HCEC 1CT (cell line): ENCODE data around the gene TCEANC.
"Not testable (repeated sequence)": the region's sequence is repeated elsewhere in the genome, so short reads cannot be mapped to it uniquely, and the experiment has no call there.

Source experiments
- DNase-seq: peaks from one replicate; pipeline ENCODE4 v3.0.0-alpha.2; 2017

Gene TCEANC

GRCh38 chrX:13659063-13659462 lies 6.1 kb downstream of the TCEANC start:
- DNase-seq = peak; percentile 72

- DNase-seq = no peak
Observed at GRCh38 chrX:13661735-13662288, 8.9 kb downstream of the TCEANC start.

- peak; percentile 56 for DNase-seq
Observed at GRCh38 chrX:13662355-13662791, 9.4 kb downstream of the TCEANC start.

GRCh38 chrX:13664020-13664419 lies 11.1 kb downstream of the TCEANC start:
- DNase-seq = no peak

- DNase-seq = no peak
Observed at GRCh38 chrX:13666836-13667235, 13.9 kb downstream of the TCEANC start.

GRCh38 chrX:13667919-13668318 lies 15.0 kb downstream of the TCEANC start:
- no peak for DNase-seq

- DNase-seq = peak; percentile 84
Observed at GRCh38 chrX:13669246-13669737, 16.4 kb downstream of the TCEANC start.

GRCh38 chrX:13669755-13670154 lies 16.8 kb downstream of the TCEANC start:
- DNase-seq = not testable (repeated sequence)

GRCh38 chrX:13670197-13670596 lies 17.3 kb downstream of the TCEANC start:
- no peak for DNase-seq

- no peak for DNase-seq
Observed at GRCh38 chrX:13673016-13673415, 20.1 kb downstream of the TCEANC start.

- DNase-seq = no peak
Observed at GRCh38 chrX:13676885-13677284, 23.9 kb downstream of the TCEANC start.

GRCh38 chrX:13679700-13680099 lies 26.8 kb downstream of the TCEANC start:
- DNase-seq = not testable (repeated sequence)

GRCh38 chrX:13681595-13681994 lies 28.7 kb downstream of the TCEANC start:
- no peak for DNase-seq

GRCh38 chrX:13684361-13684760 lies 31.4 kb downstream of the TCEANC start:
- DNase-seq = no peak

GRCh38 chrX:13685126-13685763 lies 32.3 kb downstream of the TCEANC start:
- peak; percentile 41 for DNase-seq

GRCh38 chrX:13687203-13687602 lies 34.3 kb downstream of the TCEANC start:
- DNase-seq = no peak

- no peak for DNase-seq
Observed at GRCh38 chrX:13688384-13688957, 35.5 kb downstream of the TCEANC start.

- peak; percentile 67 for DNase-seq
Observed at GRCh38 chrX:13688958-13689740, 36.2 kb downstream of the TCEANC start, which contains the start of gene RAB9A. RAB9A (plus strand) TSS chrX:13689128; CDS start chrX:13708747, 19,619 bp downstream.

GRCh38 chrX:13689741-13690211 lies 36.8 kb downstream of the TCEANC start:
- DNase-seq = peak; percentile 9

- DNase-seq = no peak
Observed at GRCh38 chrX:13690836-13691235, 37.9 kb downstream of the TCEANC start.

- no peak for DNase-seq
Observed at GRCh38 chrX:13691841-13692371, 39.0 kb downstream of the TCEANC start.

- no peak for DNase-seq
Observed at GRCh38 chrX:13692771-13693231, 39.9 kb downstream of the TCEANC start.
